Calu3 (cell line): ENCODE measurements around the gene DLK1. TPM values are rescaled to one million over a fixed set of nuclear protein-coding genes. Genes with fewer than 3 reads are reported as not detected.

Experiments used
- BruUV-seq: library from RNA; stranded (reverse); fragments of 400-500 nt; replicated peaks from 2 replicates; lab custom pipeline; 2021; lab: Mats Ljungman, UMichigan
- CTCF ChIA-PET: fragments of 300-600 bp; sonication (Branson Sonifier 250); formaldehyde crosslinking; loops from one replicate; lab custom pipeline; 2022; ENCODE audit warnings: antibody characterized with exemption; lab: Charles Lee
- DNase-seq: peaks from one replicate; pipeline ENCODE4 v3.0.0; 2022
- H3K27ac Mint-ChIP-seq: one replicate; pipeline ENCODE4 v1.8.0; 2022; ENCODE audit warnings: mixed read lengths; ENCODE audit not compliant: unreplicated experiment
- H3K27me3 Mint-ChIP-seq: one replicate; pipeline ENCODE4 v1.8.0; 2022; ENCODE audit warnings: mixed read lengths; ENCODE audit not compliant: unreplicated experiment
- H3K36me3 Mint-ChIP-seq: one replicate; pipeline ENCODE4 v1.8.0; 2022; ENCODE audit warnings: mild to moderate bottlenecking, moderate library complexity, mixed read lengths; ENCODE audit not compliant: insufficient read depth, unreplicated experiment
- H3K4me1 Mint-ChIP-seq: one replicate; pipeline ENCODE4 v1.8.0; 2022; ENCODE audit warnings: mild to moderate bottlenecking, low read depth, mixed read lengths; ENCODE audit not compliant: unreplicated experiment
- H3K4me3 Mint-ChIP-seq: one replicate; pipeline ENCODE4 v1.8.0; 2022; ENCODE audit warnings: mild to moderate bottlenecking, low read depth, moderate library complexity, mixed read lengths; ENCODE audit not compliant: unreplicated experiment
- H3K9me3 Mint-ChIP-seq: one replicate; pipeline ENCODE4 v1.8.0; 2022; ENCODE audit warnings: low read depth, mixed read lengths; ENCODE audit not compliant: unreplicated experiment
- intact Hi-C: fragments of 100-400 bp; cut with micrococcal nuclease; formaldehyde crosslinking; loops from one replicate; pipeline ENCODE4 v1.10.0; 2022; ENCODE audit not compliant: unreplicated experiment
- total RNA-seq: library from RNA; stranded (reverse); gene quantifications from 2 replicates; pipeline ENCODE4 v1.2.3, GENCODE V29; 2022
- TF ChIP-seq, protein P1 (sequence below): fragments of 200-600 bp; IDR thresholded peaks from one replicate; pipeline ENCODE4 v1.8.0; 2022; ENCODE audit warnings: antibody characterized with exemption; ENCODE audit not compliant: unreplicated experiment

The DLK1 gene
- total RNA-seq, 1 experiment from 2014 or later: not detected

DNA sequence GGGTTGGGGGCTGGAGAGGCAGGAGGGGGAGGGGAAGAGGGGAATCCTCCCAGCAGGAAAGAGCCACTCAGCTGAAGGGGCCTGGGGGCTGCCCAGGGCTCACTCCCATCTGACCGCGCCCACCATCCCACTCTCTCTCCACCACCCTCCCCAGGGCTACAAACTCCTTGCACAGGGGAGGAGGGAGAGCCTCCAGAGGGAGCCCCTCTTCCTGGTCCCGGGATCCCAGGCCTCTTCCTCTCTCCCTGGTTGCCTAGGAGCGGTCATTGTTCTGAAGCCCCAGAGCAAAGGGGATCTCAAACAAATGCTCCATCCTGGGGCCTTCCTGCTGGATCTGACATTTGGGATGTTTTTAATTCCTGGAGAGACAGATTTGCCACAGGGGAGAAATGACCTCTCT, 39.8 kb upstream of the DLK1 start:
- no peaks in the 10 kb centered on the region for H3K36me3 Mint-ChIP-seq
- H3K27ac Mint-ChIP-seq: no peak overlapping the region
- H3K27me3 Mint-ChIP-seq: peaks cover 49% of the 10 kb centered on the region
- intact Hi-C loops: no loop called here
- no peak for DNase-seq
- H3K4me1 Mint-ChIP-seq: peaks cover 8% of the 10 kb centered on the region
- no peak overlapping the region for H3K4me3 Mint-ChIP-seq
- CTCF ChIA-PET: interaction anchor here (0.6 kb wide), 1 partner anchor 12 kb away, joined by 5 read pairs; no protein-coding TSS in a partner anchor
- TF ChIP-seq, protein P1, sequence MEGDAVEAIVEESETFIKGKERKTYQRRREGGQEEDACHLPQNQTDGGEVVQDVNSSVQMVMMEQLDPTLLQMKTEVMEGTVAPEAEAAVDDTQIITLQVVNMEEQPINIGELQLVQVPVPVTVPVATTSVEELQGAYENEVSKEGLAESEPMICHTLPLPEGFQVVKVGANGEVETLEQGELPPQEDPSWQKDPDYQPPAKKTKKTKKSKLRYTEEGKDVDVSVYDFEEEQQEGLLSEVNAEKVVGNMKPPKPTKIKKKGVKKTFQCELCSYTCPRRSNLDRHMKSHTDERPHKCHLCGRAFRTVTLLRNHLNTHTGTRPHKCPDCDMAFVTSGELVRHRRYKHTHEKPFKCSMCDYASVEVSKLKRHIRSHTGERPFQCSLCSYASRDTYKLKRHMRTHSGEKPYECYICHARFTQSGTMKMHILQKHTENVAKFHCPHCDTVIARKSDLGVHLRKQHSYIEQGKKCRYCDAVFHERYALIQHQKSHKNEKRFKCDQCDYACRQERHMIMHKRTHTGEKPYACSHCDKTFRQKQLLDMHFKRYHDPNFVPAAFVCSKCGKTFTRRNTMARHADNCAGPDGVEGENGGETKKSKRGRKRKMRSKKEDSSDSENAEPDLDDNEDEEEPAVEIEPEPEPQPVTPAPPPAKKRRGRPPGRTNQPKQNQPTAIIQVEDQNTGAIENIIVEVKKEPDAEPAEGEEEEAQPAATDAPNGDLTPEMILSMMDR: no peak
- H3K9me3 Mint-ChIP-seq: no peaks in the 10 kb centered on the region
- no TSS peak for BruUV-seq

- TF ChIP-seq, protein P1: no peak
- CTCF ChIA-PET: no interaction called here
- intact Hi-C loops: no loop called here
- BruUV-seq: no TSS peak
- H3K27me3 Mint-ChIP-seq: peaks cover 44% of the 10 kb centered on the region
- peaks cover 1% of the 10 kb centered on the region for H3K36me3 Mint-ChIP-seq
- H3K4me3 Mint-ChIP-seq: no peak overlapping the region
- H3K27ac Mint-ChIP-seq: no peak overlapping the region
- peaks cover 13% of the 10 kb centered on the region for H3K4me1 Mint-ChIP-seq
- DNase-seq: no peak
- H3K9me3 Mint-ChIP-seq: no peaks in the 10 kb centered on the region
Observed at GRCh38 chr14:100687386-100687785, 39.3 kb upstream of the DLK1 start.

DNA sequence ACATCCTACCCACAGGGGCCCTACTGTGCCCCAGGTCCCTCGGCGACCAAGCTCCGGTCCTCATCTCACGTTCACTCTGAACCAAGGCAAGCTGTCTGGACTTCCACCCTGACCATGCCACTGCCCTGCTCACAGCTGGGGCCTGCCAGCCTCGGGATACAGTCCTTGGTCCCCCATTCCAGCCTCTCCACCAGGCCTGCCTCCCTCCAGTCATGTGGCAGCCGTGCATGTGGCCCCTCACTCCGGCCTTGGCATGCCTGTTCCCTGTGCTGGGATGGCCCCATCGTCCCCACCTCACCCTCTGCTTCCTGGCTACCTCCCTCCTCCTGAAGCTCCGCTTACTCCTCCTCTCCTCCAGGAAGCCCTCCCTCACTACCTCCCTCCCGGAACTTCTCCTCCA, 38.6 kb upstream of the DLK1 start:
- intact Hi-C loops: no loop called here
- H3K4me1 Mint-ChIP-seq: peaks cover 19% of the 10 kb centered on the region
- no peaks in the 10 kb centered on the region for H3K9me3 Mint-ChIP-seq
- no peak overlapping the region for H3K4me3 Mint-ChIP-seq
- H3K36me3 Mint-ChIP-seq: peaks cover 8% of the 10 kb centered on the region
- no TSS peak for BruUV-seq
- CTCF ChIA-PET: no interaction called here
- H3K27me3 Mint-ChIP-seq: peaks cover 38% of the 10 kb centered on the region
- H3K27ac Mint-ChIP-seq: no peak overlapping the region
- TF ChIP-seq, protein P1: no peak
- no peak for DNase-seq

DNA sequence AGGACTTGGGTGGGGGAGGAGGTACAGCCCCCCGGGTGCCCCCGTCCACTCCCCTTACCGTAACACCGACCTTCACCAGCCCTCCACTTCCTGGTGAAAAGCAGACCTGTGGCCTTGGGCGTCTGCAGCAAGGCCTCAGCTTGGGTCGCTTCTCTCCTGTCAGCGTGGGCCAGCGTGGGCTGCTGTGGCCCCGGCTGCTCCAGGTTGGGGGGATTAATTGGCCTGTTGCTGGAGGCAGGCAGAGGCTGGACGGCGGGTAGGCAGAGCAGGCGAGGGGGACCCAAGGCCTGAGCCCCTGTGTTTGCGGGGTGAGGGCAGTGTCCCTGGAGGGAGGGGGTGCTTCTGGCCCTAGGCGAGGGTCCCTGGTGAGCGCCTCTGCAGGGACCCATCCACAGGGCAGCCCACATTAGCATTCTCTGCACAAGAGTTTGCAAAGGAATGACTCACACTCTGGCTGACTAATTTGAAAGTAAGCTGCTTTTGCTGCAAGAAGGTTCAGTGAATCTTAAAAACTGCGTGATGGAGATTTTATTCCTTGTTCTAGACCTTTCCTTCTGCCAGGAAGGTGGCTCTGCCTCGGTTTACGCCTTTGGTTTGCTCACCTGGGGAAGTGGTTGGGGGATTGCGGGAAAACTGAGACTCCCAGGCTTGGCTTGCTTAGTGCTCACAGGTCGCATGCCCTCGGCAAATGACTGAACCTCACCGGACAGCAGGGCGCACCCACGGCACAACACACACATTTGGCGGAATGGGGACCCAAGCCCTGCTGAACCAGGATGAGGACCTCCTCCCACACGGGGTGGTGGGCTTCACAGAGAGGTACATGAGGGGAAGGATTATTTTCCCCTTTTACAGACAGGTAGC, 37.9 kb upstream of the DLK1 start:
- no peaks in the 10 kb centered on the region for H3K9me3 Mint-ChIP-seq
- intact Hi-C loops: no loop called here
- DNase-seq: no peak
- H3K27ac Mint-ChIP-seq: no peak overlapping the region
- TF ChIP-seq, protein P1: no peak
- peaks cover 30% of the 10 kb centered on the region for H3K27me3 Mint-ChIP-seq
- BruUV-seq: no TSS peak
- no peak overlapping the region for H3K4me3 Mint-ChIP-seq
- CTCF ChIA-PET: no interaction called here
- peaks cover 14% of the 10 kb centered on the region for H3K36me3 Mint-ChIP-seq
- peaks cover 27% of the 10 kb centered on the region for H3K4me1 Mint-ChIP-seq
